Neuronal stem cell (in vitro differentiated cells): ENCODE measurements around the gene SMCO2.

Source experiments
- DNase-seq: peaks from one replicate; pipeline ENCODE4 v3.0.0-alpha.2; 2013; ENCODE audit warnings: low spot score
- H2AFZ ChIP-seq: one replicate; pipeline ENCODE4 v1.6.1; 2013; ENCODE audit warnings: mild to moderate bottlenecking, low read length, inconsistent platforms
- H2AK5ac ChIP-seq: 2 replicates; pipeline ENCODE4 v1.6.1; 2013; ENCODE audit warnings: low read depth, mild to moderate bottlenecking, inconsistent platforms, low read length, moderate library complexity, mixed read lengths
- H2BK120ac ChIP-seq: 2 replicates; pipeline ENCODE4 v1.6.1; 2013; ENCODE audit warnings: low read depth, mild to moderate bottlenecking, inconsistent platforms, low read length, moderate library complexity, mixed read lengths
- H2BK12ac ChIP-seq: one replicate; pipeline ENCODE4 v1.6.1; 2013; ENCODE audit warnings: low read length, inconsistent platforms
- H2BK15ac ChIP-seq: 2 replicates; pipeline ENCODE4 v1.6.1; 2013; ENCODE audit warnings: mild to moderate bottlenecking, low read length, inconsistent platforms, mixed read lengths
- H2BK5ac ChIP-seq: one replicate; pipeline ENCODE4 v1.6.1; 2013; ENCODE audit warnings: inconsistent platforms, mild to moderate bottlenecking, low read length, moderate library complexity
- H3K14ac ChIP-seq: one replicate; pipeline ENCODE4 v1.6.1; 2013; ENCODE audit warnings: low read length, inconsistent platforms
- H3K18ac ChIP-seq: 2 replicates; pipeline ENCODE4 v1.6.1; 2013; ENCODE audit warnings: low read length, inconsistent platforms
- H3K23ac ChIP-seq: 2 replicates; pipeline ENCODE4 v1.6.1; 2013; ENCODE audit warnings: low read depth, mild to moderate bottlenecking, mixed read lengths, low read length, inconsistent platforms; ENCODE audit not compliant: poor library complexity
- H3K27ac ChIP-seq: replicated peaks from 3 replicates; pipeline ENCODE4 v1.5.1; 2013; ENCODE audit warnings: low read length, inconsistent platforms
- H3K27me3 ChIP-seq, 3 experiments: 2 replicates each; pipeline ENCODE4 v1.6.1; 2013; ENCODE audit warnings: low read length in 3 of 3, mild to moderate bottlenecking in 2 of 3, inconsistent platforms in 1 of 3, low read depth in 1 of 3, mixed read lengths in 1 of 3, moderate library complexity in 1 of 3; ENCODE audit not compliant: control insufficient read depth in 3 of 3, insufficient read depth in 3 of 3
- H3K36me3 ChIP-seq, 2 donors: replicated peaks in 1 of 2; 2 replicates each; pipeline ENCODE4 v1.6.1; 2013; ENCODE audit warnings: low read length in 2 of 2; ENCODE audit not compliant: control insufficient read depth in 2 of 2, insufficient read depth in 2 of 2
- H3K4ac ChIP-seq: 2 replicates; pipeline ENCODE4 v1.6.1; 2013; ENCODE audit warnings: inconsistent platforms, mild to moderate bottlenecking, low read length, moderate library complexity
- H3K4me1 ChIP-seq, 2 donors: 1 replicate in 1 of 2; 2 replicates in 1 of 2; pipeline ENCODE4 v1.6.1; 2013; ENCODE audit warnings: low read length in 2 of 2, low read depth in 1 of 2; ENCODE audit not compliant: control insufficient read depth in 2 of 2, insufficient read depth in 1 of 2
- H3K4me2 ChIP-seq: one replicate; pipeline ENCODE4 v1.6.1; 2013; ENCODE audit warnings: mild to moderate bottlenecking, low read length, inconsistent platforms; ENCODE audit not compliant: insufficient read depth, poor library complexity, severe bottlenecking
- H3K4me3 ChIP-seq, 2 donors: 2 replicates each; pipeline ENCODE4 v1.5.1; 2013; ENCODE audit warnings: low read length in 2 of 2, mild to moderate bottlenecking in 2 of 2, inconsistent platforms in 1 of 2, moderate library complexity in 1 of 2
- H3K79me1 ChIP-seq: one replicate; pipeline ENCODE4 v1.6.1; 2013; ENCODE audit warnings: low read depth, mild to moderate bottlenecking, inconsistent platforms, low read length, moderate library complexity
- H3K9ac ChIP-seq: one replicate; pipeline ENCODE4 v1.6.1; 2013; ENCODE audit warnings: mild to moderate bottlenecking, low read depth, low read length, inconsistent platforms; ENCODE audit not compliant: poor library complexity
- H3K9me3 ChIP-seq, 2 donors: replicated peaks in 1 of 2; 2 replicates each; pipeline versions ENCODE3 to v1.6.1; 2013; ENCODE audit warnings: low read length in 2 of 2, mild to moderate bottlenecking in 2 of 2, inconsistent platforms in 1 of 2, low read depth in 1 of 2, mixed read lengths in 1 of 2, moderate library complexity in 1 of 2; ENCODE audit not compliant: control insufficient read depth in 2 of 2, insufficient read depth in 1 of 2
- H4K8ac ChIP-seq: one replicate; pipeline ENCODE4 v1.6.1; 2013; ENCODE audit warnings: low read depth, mild to moderate bottlenecking, inconsistent platforms, low read length, moderate library complexity
- H4K91ac ChIP-seq: one replicate; pipeline ENCODE4 v1.6.1; 2013; ENCODE audit warnings: low read length, low read depth, mild to moderate bottlenecking, inconsistent platforms; ENCODE audit not compliant: poor library complexity
- WGBS, 2 donors: extraction: QIAGEN DNeasy Blood & Tissue Kit; methylation state at CpG; one replicate each; pipeline ENCODE4 v1.1.7; 2013; ENCODE audit warnings: missing lambda C conversion rate in 2 of 2, mixed read lengths in 1 of 2; ENCODE audit not compliant: insufficient read length in 2 of 2, insufficient replicate concordance in 1 of 2; ENCODE audit errors: extremely low coverage in 2 of 2; 5-methylcytosine and 5-hydroxymethylcytosine counted together

The SMCO2 gene

GRCh38 chr12:27437839-27438238 lies 8.7 kb upstream of the SMCO2 start:
- no peak overlapping the region for H2AK5ac ChIP-seq
- no peak overlapping the region for H3K27ac ChIP-seq
- no peak overlapping the region for H2BK5ac ChIP-seq
- H3K14ac ChIP-seq, result no peak overlapping the region
- no peak overlapping the region for H3K4me2 ChIP-seq
- no peak overlapping the region for H3K4ac ChIP-seq
- no peak overlapping the region for H4K8ac ChIP-seq
- no peak overlapping the region for H2BK120ac ChIP-seq
- no peak overlapping the region for H2BK15ac ChIP-seq
- no peaks in the 10 kb centered on the region for H3K4me1 ChIP-seq
- no peak overlapping the region for H4K91ac ChIP-seq
- no peak overlapping the region for H3K4me3 ChIP-seq
- no peak overlapping the region for H2AFZ ChIP-seq
- no peaks in the 10 kb centered on the region for H3K36me3 ChIP-seq
- H3K9me3 ChIP-seq, result no peaks in the 10 kb centered on the region
- no peak overlapping the region for H3K23ac ChIP-seq
- H3K27me3 ChIP-seq, result no peaks in the 10 kb centered on the region
- DNase-seq, result no peak
- WGBS, 2 donors, result no CpG with 5 or more reads among the region's 2 CpGs
- no peak overlapping the region for H3K18ac ChIP-seq
- no peaks in the 10 kb centered on the region for H3K79me1 ChIP-seq
- H3K9ac ChIP-seq, result no peak overlapping the region
- no peak overlapping the region for H2BK12ac ChIP-seq

GRCh38 chr12:27447761-27448160 lies 1.2 kb downstream of the SMCO2 start:
- no peak overlapping the region for H2AFZ ChIP-seq
- H2BK5ac ChIP-seq, result no peak overlapping the region

DNA sequence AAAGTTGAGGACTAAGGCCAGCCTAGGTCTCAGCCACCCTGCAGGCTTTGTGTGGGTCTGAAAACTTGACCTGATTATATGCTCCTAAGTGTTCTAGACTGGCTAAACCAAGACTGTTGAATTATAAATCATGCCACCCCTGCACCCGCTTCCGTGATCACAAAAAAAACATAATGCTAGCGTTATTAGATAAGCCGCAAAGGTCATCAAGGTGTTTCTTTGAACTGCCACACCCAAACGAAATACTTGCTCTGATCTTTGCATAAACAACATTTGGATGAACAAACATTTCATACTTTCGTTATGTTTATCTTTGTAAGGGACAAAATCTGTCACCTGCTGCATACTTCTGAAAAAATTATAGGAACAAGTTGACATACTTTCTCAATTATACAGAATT lies 2.5 kb downstream of the SMCO2 start:
- H2AFZ ChIP-seq, result no peak overlapping the region
- no peak for DNase-seq
- H3K18ac ChIP-seq, result no peak overlapping the region
- no peak overlapping the region for H3K4me2 ChIP-seq
- no peaks in the 10 kb centered on the region for H3K27me3 ChIP-seq
- H3K9ac ChIP-seq, result no peak overlapping the region
- no peak overlapping the region for H4K91ac ChIP-seq
- no peak overlapping the region for H3K27ac ChIP-seq
- no peak overlapping the region for H3K4ac ChIP-seq
- H2BK15ac ChIP-seq, result no peak overlapping the region
- H3K4me3 ChIP-seq, result no peak overlapping the region
- no peak overlapping the region for H2BK12ac ChIP-seq
- H3K14ac ChIP-seq, result no peak overlapping the region
- no peak overlapping the region for H3K23ac ChIP-seq
- H2BK5ac ChIP-seq, result no peak overlapping the region
- H2AK5ac ChIP-seq, result no peak overlapping the region
- WGBS, 2 donors, result no CpG with 5 or more reads among the region's 6 CpGs
- peaks cover 0 to 2% of the 10 kb centered on the region in 2 donors for H3K9me3 ChIP-seq
- H3K4me1 ChIP-seq, result peaks cover 2 to 3% of the 10 kb centered on the region in 2 donors
- no peak overlapping the region for H4K8ac ChIP-seq
- H3K79me1 ChIP-seq, result no peaks in the 10 kb centered on the region
- H2BK120ac ChIP-seq, result no peak overlapping the region
- no peaks in the 10 kb centered on the region for H3K36me3 ChIP-seq

More at GRCh38 chr12:27447761-27448160, 1.2 kb downstream of the SMCO2 start:
- Histone ChIP-seq H2BK12ac (no peak overlapping the region), H3K27ac (no peak overlapping the region), H3K18ac (no peak overlapping the region), H3K4me2 (no peak overlapping the region), H4K8ac (no peak overlapping the region), H3K4ac (no peak overlapping the region), H3K14ac (no peak overlapping the region), H3K9ac (no peak overlapping the region), H3K36me3 (no peaks in the 10 kb centered on the region), H3K79me1 (no peaks in the 10 kb centered on the region), H2BK120ac (no peak overlapping the region), H2AK5ac (no peak overlapping the region), H3K27me3 (no peaks in the 10 kb centered on the region), H4K91ac (no peak overlapping the region), H3K9me3 (peaks cover 0 to 2% of the 10 kb centered on the region in 2 donors), H3K23ac (no peak overlapping the region), H3K4me3 (no peak overlapping the region), H3K4me1 (peaks cover 0 to 2% of the 10 kb centered on the region in 2 donors), H2BK15ac (no peak overlapping the region)
- WGBS, 2 donors, result no CpG with 5 or more reads among the region's 8 CpGs
- no peak for DNase-seq

DNA sequence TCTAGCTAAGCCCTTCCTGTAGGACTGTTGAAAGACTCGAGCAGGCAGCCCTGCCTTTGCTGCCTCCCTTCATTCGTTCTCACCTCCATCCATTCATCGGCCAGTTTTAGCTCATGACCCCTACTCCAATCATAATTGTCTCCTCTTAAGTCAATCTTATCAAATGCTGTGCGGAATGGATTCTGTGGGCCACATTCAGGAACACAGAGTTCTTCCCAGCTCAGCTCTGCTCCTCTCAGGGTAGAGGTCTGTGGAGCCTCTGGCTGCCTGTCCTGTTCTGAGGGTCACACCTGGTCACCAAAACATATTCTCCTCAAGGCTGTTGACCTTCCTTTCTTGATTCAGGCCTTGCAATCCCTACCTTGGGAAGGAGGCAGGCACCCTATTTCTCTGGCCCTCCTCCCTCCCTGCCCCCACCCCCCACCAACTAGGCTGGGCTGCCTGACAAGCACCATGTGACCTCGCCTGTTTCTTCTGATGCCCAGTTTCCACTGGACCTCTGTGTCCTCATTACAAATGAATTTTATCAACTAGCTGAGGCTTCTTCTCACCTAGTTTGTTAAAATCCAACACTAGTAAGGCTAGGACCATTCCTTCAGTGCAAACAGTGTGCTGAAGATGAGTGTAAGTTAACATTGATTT lies 3.5 kb downstream of the SMCO2 start:
- no peak overlapping the region for H3K18ac ChIP-seq
- no peak overlapping the region for H2BK15ac ChIP-seq
- H3K4me3 ChIP-seq, result no peak overlapping the region
- H3K79me1 ChIP-seq, result no peaks in the 10 kb centered on the region
- H3K27me3 ChIP-seq, result no peaks in the 10 kb centered on the region
- no peak overlapping the region for H3K4me2 ChIP-seq
- no peak overlapping the region for H2BK120ac ChIP-seq
- H3K9me3 ChIP-seq, result peaks cover 0 to 2% of the 10 kb centered on the region in 2 donors
- WGBS, 2 donors, result no CpG with 5 or more reads among the region's 5 CpGs
- no peak overlapping the region for H3K27ac ChIP-seq
- H3K4ac ChIP-seq, result no peak overlapping the region
- no peak for DNase-seq
- H4K8ac ChIP-seq, result no peak overlapping the region
- no peak overlapping the region for H2BK12ac ChIP-seq
- H3K23ac ChIP-seq, result no peak overlapping the region
- no peak overlapping the region for H2AK5ac ChIP-seq
- H2BK5ac ChIP-seq, result no peak overlapping the region
- H4K91ac ChIP-seq, result no peak overlapping the region
- H3K14ac ChIP-seq, result no peak overlapping the region
- peaks cover 2 to 3% of the 10 kb centered on the region in 2 donors for H3K4me1 ChIP-seq
- no peak overlapping the region for H2AFZ ChIP-seq
- H3K36me3 ChIP-seq, result no peaks in the 10 kb centered on the region
- H3K9ac ChIP-seq, result no peak overlapping the region
